Measurements from ENCODE around the gene FOXN1.
A peak's percentile ranks its signal among the peaks of the same experiment; 100 is the strongest.
"Not testable (repeated sequence)": the region's sequence is repeated elsewhere in the genome, so short reads cannot be mapped to it uniquely, and the experiment has no call there.

FOXN1 gene

GRCh38 chr17:28549236-28550132, 43.3 kb downstream of the FOXN1 start:
- no peak for DNase-seq

- no peak for DNase-seq
These were observed 44.7 kb downstream of the FOXN1 start for GRCh38 chr17:28550858-28551257.

GRCh38 chr17:28551421-28552175, 45.5 kb downstream of the FOXN1 start:
- DNase-seq = no peak

- DNase-seq = no peak
These were observed 46.2 kb downstream of the FOXN1 start, which contains the start of gene UNC119 for GRCh38 chr17:28552176-28552999. UNC119 (minus strand) TSS chr17:28552624; CDS start chr17:28552557, 67 bp downstream.

GRCh38 chr17:28553000-28553505, 46.9 kb downstream of the FOXN1 start:
- DNase-seq = no peak

- DNase-seq = no peak
These were observed 48.4 kb downstream of the FOXN1 start for GRCh38 chr17:28554565-28554964.

GRCh38 chr17:28555022-28555421, 48.9 kb downstream of the FOXN1 start:
- DNase-seq = no peak

GRCh38 chr17:28563475-28563874, 57.3 kb downstream of the FOXN1 start:
- no peak for DNase-seq

- DNase-seq = no peak
These were observed 61.5 kb downstream of the FOXN1 start for GRCh38 chr17:28567604-28568003.

- no peak for DNase-seq
These were observed 63.3 kb downstream of the FOXN1 start for GRCh38 chr17:28569446-28569845.

GRCh38 chr17:28570716-28571360, 64.7 kb downstream of the FOXN1 start:
- no peak for DNase-seq

GRCh38 chr17:28571361-28572122, 65.4 kb downstream of the FOXN1 start, which contains the start of gene PIGS:
PIGS (minus strand) TSS chr17:28571524; CDS start chr17:28571496, 28 bp downstream.
- DNase-seq = peak; percentile 71

GRCh38 chr17:28572259-28573039, 66.3 kb downstream of the FOXN1 start:
- no peak for DNase-seq

GRCh38 chr17:28573040-28573380, 66.9 kb downstream of the FOXN1 start:
- DNase-seq = no peak

GRCh38 chr17:28573521-28573920, 67.4 kb downstream of the FOXN1 start:
- no peak for DNase-seq

- DNase-seq = no peak
These were observed 67.9 kb downstream of the FOXN1 start for GRCh38 chr17:28573966-28574480.

GRCh38 chr17:28574526-28574925, 68.4 kb downstream of the FOXN1 start:
- DNase-seq = no peak

GRCh38 chr17:28575126-28575795, 69.1 kb downstream of the FOXN1 start:
- DNase-seq = no peak

GRCh38 chr17:28576016-28576415, 69.9 kb downstream of the FOXN1 start:
- DNase-seq = not testable (repeated sequence)

Measured in NCI-H187 treated with DMSO at 0.1 percent for 48 hours (cell line).